ENCODE results near the gene TMEM218.

Gene TMEM218

GRCh38 chr11:125049164-125049792, 62.1 kb downstream of the TMEM218 start:
- DNase-seq, result no peak

Data from activated CD4-positive, CD25-positive, alpha-beta regulatory T cell treated with anti-CD3 and anti-CD28 coated beads, Interleukin-2, amount 50 U/mL, for 72 hours (primary cell).